ENCODE results near the gene ANTXR2. TPM values are rescaled to one million over a fixed set of nuclear protein-coding genes. Genes with fewer than 3 reads are reported as not detected.
A peak's percentile ranks its signal among the peaks of the same experiment; 100 is the strongest.

Gene ANTXR2
- polyA plus RNA-seq, 1 of the 3 experiments (the other 2 are of a cell fraction): 48.8 TPM

DNA sequence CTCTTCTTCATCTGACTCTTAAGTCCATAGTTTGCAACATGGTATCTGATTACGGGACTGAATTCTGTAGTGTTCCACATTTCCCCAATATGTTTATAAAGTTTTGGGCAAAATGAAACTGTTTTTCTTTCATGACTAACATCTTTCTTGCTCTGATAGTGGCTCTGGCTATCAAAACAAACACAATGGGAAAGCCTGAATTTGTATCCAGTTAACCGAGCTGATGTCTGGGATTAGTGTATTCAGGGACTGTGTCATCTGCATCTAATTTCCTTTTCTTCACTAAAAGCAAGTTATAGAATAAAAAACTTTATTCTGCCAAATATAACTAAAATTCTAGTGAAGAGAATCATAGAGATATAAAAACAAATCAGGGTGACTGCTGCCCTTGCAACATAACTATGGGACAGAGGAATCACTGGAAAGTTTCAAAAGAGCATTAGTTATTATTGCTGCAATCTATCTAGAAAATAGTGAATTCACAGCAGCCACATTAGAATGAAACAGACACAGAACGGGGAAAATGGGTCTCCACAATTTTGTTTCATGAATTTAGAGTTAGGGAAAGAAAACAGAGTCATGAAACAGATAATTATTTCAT is 61.3 kb downstream of the ANTXR2 start (continued):
- TF ChIP-seq POLR2AphosphoS5 (IDR thresholded peaks at IDR 0.05; ENCODE audit: low read depth, low read length): no peak; the same call in 1 of the 2 replicates
- TF ChIP-seq FOSL2 (IDR thresholded peaks at IDR 0.05; ENCODE audit: borderline replicate concordance, low read depth): no peak
- TF ChIP-seq SIN3A (IDR thresholded peaks at IDR 0.05; ENCODE audit: borderline replicate concordance, low read depth, low read length): no peak

- H3F3A ChIP-seq (replicated peaks; ENCODE audit: insufficient read depth): peaks cover 76% of the 10 kb centered on the region
- H3K4me2 ChIP-seq: no peak overlapping the region
- ChIA-PET CTCF (no interaction called here), POLR2A (no interaction called here)
- no peak for DNase-seq
- TF ChIP-seq MAX (IDR thresholded peaks at IDR 0.05; ENCODE audit: low read depth) (no peak), TAF1 (IDR thresholded peaks at IDR 0.05; ENCODE audit: borderline replicate concordance, low read depth, low read length) (no peak), SIN3A (IDR thresholded peaks at IDR 0.05; ENCODE audit: borderline replicate concordance, low read depth, low read length) (no peak), GATA2 (CRISPR knock-in tag; IDR thresholded peaks at IDR 0.05) (no peak), MXI1 (IDR thresholded peaks at IDR 0.05; ENCODE audit: low read depth, low read length) (no peak), PBX3 (IDR thresholded peaks at IDR 0.05) (no peak), ZBTB33 (IDR thresholded peaks at IDR 0.05; ENCODE audit: borderline replicate concordance, low read depth) (no peak), POLR2AphosphoS5 (IDR thresholded peaks at IDR 0.05; ENCODE audit: low read depth, low read length) (no peak), NFIC (IDR thresholded peaks at IDR 0.05; ENCODE audit: borderline replicate concordance) (no peak), TEAD4 (IDR thresholded peaks at IDR 0.05; ENCODE audit: borderline replicate concordance, insufficient read depth) (no peak), SMC3 (IDR thresholded peaks at IDR 0.05; ENCODE audit: low read depth, low read length) (no peak), EP300 (IDR thresholded peaks at IDR 0.05; ENCODE audit: borderline replicate concordance in 1 of 2, low read depth in 1 of 2, low read length in 1 of 2) (no peak), USF1 (IDR thresholded peaks at IDR 0.05; ENCODE audit: borderline replicate concordance, low read depth) (no peak), CHD2 (IDR thresholded peaks at IDR 0.05; ENCODE audit: low read length, partially characterized antibody) (no peak), YY1 (IDR thresholded peaks at IDR 0.05; ENCODE audit: low read depth) (no peak), FOXM1 (IDR thresholded peaks at IDR 0.05; ENCODE audit: low read depth) (no peak)
- TF ChIP-seq, protein P1, sequence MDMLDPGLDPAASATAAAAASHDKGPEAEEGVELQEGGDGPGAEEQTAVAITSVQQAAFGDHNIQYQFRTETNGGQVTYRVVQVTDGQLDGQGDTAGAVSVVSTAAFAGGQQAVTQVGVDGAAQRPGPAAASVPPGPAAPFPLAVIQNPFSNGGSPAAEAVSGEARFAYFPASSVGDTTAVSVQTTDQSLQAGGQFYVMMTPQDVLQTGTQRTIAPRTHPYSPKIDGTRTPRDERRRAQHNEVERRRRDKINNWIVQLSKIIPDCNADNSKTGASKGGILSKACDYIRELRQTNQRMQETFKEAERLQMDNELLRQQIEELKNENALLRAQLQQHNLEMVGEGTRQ (IDR thresholded peaks at IDR 0.05; ENCODE audit: borderline replicate concordance, low read depth, low read length): no peak
- TF ChIP-seq, protein P2, sequence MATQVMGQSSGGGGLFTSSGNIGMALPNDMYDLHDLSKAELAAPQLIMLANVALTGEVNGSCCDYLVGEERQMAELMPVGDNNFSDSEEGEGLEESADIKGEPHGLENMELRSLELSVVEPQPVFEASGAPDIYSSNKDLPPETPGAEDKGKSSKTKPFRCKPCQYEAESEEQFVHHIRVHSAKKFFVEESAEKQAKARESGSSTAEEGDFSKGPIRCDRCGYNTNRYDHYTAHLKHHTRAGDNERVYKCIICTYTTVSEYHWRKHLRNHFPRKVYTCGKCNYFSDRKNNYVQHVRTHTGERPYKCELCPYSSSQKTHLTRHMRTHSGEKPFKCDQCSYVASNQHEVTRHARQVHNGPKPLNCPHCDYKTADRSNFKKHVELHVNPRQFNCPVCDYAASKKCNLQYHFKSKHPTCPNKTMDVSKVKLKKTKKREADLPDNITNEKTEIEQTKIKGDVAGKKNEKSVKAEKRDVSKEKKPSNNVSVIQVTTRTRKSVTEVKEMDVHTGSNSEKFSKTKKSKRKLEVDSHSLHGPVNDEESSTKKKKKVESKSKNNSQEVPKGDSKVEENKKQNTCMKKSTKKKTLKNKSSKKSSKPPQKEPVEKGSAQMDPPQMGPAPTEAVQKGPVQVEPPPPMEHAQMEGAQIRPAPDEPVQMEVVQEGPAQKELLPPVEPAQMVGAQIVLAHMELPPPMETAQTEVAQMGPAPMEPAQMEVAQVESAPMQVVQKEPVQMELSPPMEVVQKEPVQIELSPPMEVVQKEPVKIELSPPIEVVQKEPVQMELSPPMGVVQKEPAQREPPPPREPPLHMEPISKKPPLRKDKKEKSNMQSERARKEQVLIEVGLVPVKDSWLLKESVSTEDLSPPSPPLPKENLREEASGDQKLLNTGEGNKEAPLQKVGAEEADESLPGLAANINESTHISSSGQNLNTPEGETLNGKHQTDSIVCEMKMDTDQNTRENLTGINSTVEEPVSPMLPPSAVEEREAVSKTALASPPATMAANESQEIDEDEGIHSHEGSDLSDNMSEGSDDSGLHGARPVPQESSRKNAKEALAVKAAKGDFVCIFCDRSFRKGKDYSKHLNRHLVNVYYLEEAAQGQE (IDR thresholded peaks at IDR 0.05; ENCODE audit: low read depth, low read length): no peak
- TF ChIP-seq, protein P3, sequence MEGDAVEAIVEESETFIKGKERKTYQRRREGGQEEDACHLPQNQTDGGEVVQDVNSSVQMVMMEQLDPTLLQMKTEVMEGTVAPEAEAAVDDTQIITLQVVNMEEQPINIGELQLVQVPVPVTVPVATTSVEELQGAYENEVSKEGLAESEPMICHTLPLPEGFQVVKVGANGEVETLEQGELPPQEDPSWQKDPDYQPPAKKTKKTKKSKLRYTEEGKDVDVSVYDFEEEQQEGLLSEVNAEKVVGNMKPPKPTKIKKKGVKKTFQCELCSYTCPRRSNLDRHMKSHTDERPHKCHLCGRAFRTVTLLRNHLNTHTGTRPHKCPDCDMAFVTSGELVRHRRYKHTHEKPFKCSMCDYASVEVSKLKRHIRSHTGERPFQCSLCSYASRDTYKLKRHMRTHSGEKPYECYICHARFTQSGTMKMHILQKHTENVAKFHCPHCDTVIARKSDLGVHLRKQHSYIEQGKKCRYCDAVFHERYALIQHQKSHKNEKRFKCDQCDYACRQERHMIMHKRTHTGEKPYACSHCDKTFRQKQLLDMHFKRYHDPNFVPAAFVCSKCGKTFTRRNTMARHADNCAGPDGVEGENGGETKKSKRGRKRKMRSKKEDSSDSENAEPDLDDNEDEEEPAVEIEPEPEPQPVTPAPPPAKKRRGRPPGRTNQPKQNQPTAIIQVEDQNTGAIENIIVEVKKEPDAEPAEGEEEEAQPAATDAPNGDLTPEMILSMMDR (IDR thresholded peaks at IDR 0.05): no peak
- H3K4me3 ChIP-seq (ENCODE audit: low read depth in 2 of 2, low read length in 1 of 2): no peak overlapping the region
- H3K9ac ChIP-seq: no peak overlapping the region
- peak overlapping the region in 1 of 2 experiments; percentile 93; a peak in 1 of 4 replicates for H3K27ac ChIP-seq (ENCODE audit: low read depth in 2 of 2, low read length in 1 of 2)
- no peaks in the 10 kb centered on the region for H3K27me3 ChIP-seq (ENCODE audit: insufficient read depth)
- peaks cover 73% of the 10 kb centered on the region for H3K79me2 ChIP-seq (ENCODE audit: insufficient read depth)
- no peaks in the 10 kb centered on the region for H3K9me3 ChIP-seq
- H3K4me1 ChIP-seq (ENCODE audit: control insufficient read depth in 1 of 2, insufficient read depth in 2 of 2, low read depth in 1 of 2, low read length in 1 of 2): peaks cover 2 to 27% of the 10 kb centered on the region in 2 experiments
- no peaks in the 10 kb centered on the region for H3K9me2 ChIP-seq
- H4K20me1 ChIP-seq (ENCODE audit: insufficient read depth): peaks cover 7% of the 10 kb centered on the region; the same call in 1 of the 2 replicates
- H3K36me3 ChIP-seq (replicated peaks in 1 of 2; ENCODE audit: control insufficient read depth in 1 of 2, insufficient read depth in 2 of 2, low read length in 1 of 2): peaks cover 44 to 83% of the 10 kb centered on the region in 2 experiments
- H2AFZ ChIP-seq (ENCODE audit: low read depth): no peak overlapping the region
These were observed 62.7 kb downstream of the ANTXR2 start for GRCh38 chr4:80010316-80010715.
